Umbilical cord (tissue), 2 donors: ENCODE results near the gene ENO2. TPM values are rescaled to one million over a fixed set of nuclear protein-coding genes. Genes with fewer than 3 reads are reported as not detected.

Source experiments
- DNase-seq: peaks from one replicate; pipeline ENCODE4 v3.0.0-alpha.2; 2015; ENCODE audit warnings: low spot score
- total RNA-seq: library from RNA; depleted of rRNA; stranded (reverse); fragments of >200 nt; gene quantifications from one replicate; pipeline ENCODE4 v1.2.3, GENCODE V29; 2014; ENCODE audit warnings: low replicate concordance; ENCODE audit not compliant: insufficient read depth

Gene ENO2
- total RNA-seq, 1 donor from 2014 or later: 19.7 TPM

- DNase-seq: peak; percentile 47
Measured at GRCh38 chr12:6960593-6961277, 46.4 kb downstream of the ENO2 start.

- no peak for DNase-seq
Measured at GRCh38 chr12:6961278-6961694, 46.9 kb downstream of the ENO2 start.

- peak; percentile 72 for DNase-seq
Measured at GRCh38 chr12:6961695-6962284, 47.4 kb downstream of the ENO2 start.

GRCh38 chr12:6962285-6963015 lies 48.1 kb downstream of the ENO2 start:
- DNase-seq: no peak

GRCh38 chr12:6963016-6963731 lies 48.8 kb downstream of the ENO2 start:
- peak; percentile 73 for DNase-seq

GRCh38 chr12:6963791-6964413 lies 49.5 kb downstream of the ENO2 start:
- no peak for DNase-seq

GRCh38 chr12:6964605-6965025 lies 50.2 kb downstream of the ENO2 start:
- DNase-seq: no peak

- DNase-seq: peak; percentile 88
Measured at GRCh38 chr12:6965026-6965661, 50.8 kb downstream of the ENO2 start.

- DNase-seq: no peak
Measured at GRCh38 chr12:6965714-6966113, 51.3 kb downstream of the ENO2 start.

GRCh38 chr12:6966351-6966750 lies 52.0 kb downstream of the ENO2 start:
- DNase-seq: no peak

- DNase-seq: no peak
Measured at GRCh38 chr12:6967651-6968100, 53.3 kb downstream of the ENO2 start.

- no peak for DNase-seq
Measured at GRCh38 chr12:6968426-6968825, 54.0 kb downstream of the ENO2 start.

- no peak for DNase-seq
Measured at GRCh38 chr12:6970096-6970527, 55.7 kb downstream of the ENO2 start.

Other genes with a start within 250 kb of the ENO2 start
- 16.4 TPM for gene ZNF384, start 225.2 kb upstream of the ENO2 start, total RNA-seq
- gene PIANP, start 213.8 kb upstream of the ENO2 start, total RNA-seq: not detected
- gene COPS7A, start 190.5 kb upstream of the ENO2 start, total RNA-seq: 40.4 TPM
- gene MLF2, start 161.4 kb upstream of the ENO2 start, total RNA-seq: 36.6 TPM
- gene PTMS, start 148.2 kb upstream of the ENO2 start, total RNA-seq: 13.0 TPM
- 1.7 TPM for gene LAG3, start 142.1 kb upstream of the ENO2 start, total RNA-seq
- gene CD4, start 125.1 kb upstream of the ENO2 start, total RNA-seq: 10.4 TPM
- 1.9 TPM for gene GPR162, start 92.8 kb upstream of the ENO2 start, total RNA-seq
- 74.6 TPM for gene P3H3, start 86.2 kb upstream of the ENO2 start, total RNA-seq
- 2.4 TPM for gene GNB3, start 73.7 kb upstream of the ENO2 start, total RNA-seq
- 11.1 TPM for gene CDCA3, start 63.3 kb upstream of the ENO2 start, total RNA-seq
- gene USP5, start 62.4 kb upstream of the ENO2 start, total RNA-seq: 50.6 TPM
- 743 TPM for gene TPI1, start 47.0 kb upstream of the ENO2 start, total RNA-seq
- gene SPSB2, start 41.3 kb upstream of the ENO2 start, total RNA-seq: 7.0 TPM
- 8.4 TPM for gene LRRC23, start 9.8 kb upstream of the ENO2 start, total RNA-seq
- 7.9 TPM for gene ATN1, start 13.4 kb downstream of the ENO2 start, total RNA-seq
- not detected for gene RNU7-1, start 29.2 kb downstream of the ENO2 start, total RNA-seq
- gene C12orf57, start 29.4 kb downstream of the ENO2 start, total RNA-seq: 228 TPM
- gene PTPN6, start 36.8 kb downstream of the ENO2 start, total RNA-seq: 18.3 TPM
- 147 TPM for gene PHB2, start 56.1 kb downstream of the ENO2 start, total RNA-seq
- gene EMG1, start 56.3 kb downstream of the ENO2 start, total RNA-seq: 17.6 TPM
- 4.8 TPM for gene LPCAT3, start 103.9 kb downstream of the ENO2 start, total RNA-seq
- gene C1S, start 146.1 kb downstream of the ENO2 start, total RNA-seq: 201 TPM
- 141 TPM for gene C1R, start 177.9 kb downstream of the ENO2 start, total RNA-seq
- 56.3 TPM for gene C1RL, start 194.6 kb downstream of the ENO2 start, total RNA-seq
- gene RBP5, start 214.3 kb downstream of the ENO2 start, total RNA-seq: 3.9 TPM
- gene CLSTN3, start 215.8 kb downstream of the ENO2 start, total RNA-seq: 15.4 TPM